Germinal center (tissue), 1 donor: ENCODE results near the gene SYTL2.
"Not testable (repeated sequence)": the region's sequence is repeated elsewhere in the genome, so short reads cannot be mapped to it uniquely, and the experiment has no call there.

Experiments
- DNase-seq: peaks from one replicate; pipeline ENCODE4 v3.0.0; 2012; ENCODE audit warnings: mixed read lengths, low spot score

SYTL2 gene

DNA sequence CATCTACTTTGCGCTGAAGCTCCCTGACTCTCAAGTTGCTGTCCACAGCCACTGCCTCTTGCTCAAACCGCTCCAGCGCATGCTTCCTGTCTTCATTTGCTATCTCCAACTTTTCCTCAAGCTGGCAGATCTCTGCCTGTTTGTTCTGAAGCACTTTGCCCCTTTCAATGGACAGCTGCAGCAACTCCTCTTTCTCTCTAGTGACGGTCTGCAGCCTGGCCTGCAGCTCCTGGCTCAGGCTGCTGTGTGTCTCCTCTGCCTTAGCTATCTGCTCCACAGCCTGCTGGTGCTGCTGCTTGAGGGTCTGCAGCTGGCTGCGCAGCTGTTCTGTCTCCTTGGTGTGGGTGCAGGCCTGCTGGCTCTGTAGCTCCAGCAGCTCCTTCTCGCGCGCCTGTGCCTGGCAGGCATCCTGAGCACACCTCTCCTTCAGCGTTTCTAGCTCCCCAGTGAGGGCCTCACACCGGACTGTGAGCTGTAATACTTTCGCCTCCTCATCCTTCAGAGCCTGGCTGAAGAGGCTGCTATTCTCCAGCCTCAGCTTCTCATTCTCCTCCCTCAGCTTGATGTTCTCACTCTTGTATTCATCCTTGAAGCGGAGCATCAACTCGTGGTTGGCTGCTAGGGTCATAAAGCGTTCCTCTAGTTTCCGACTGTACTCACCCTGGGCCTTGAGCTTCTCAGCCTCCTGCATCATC, 125.7 kb downstream of the SYTL2 start:
- no peak for DNase-seq

DNA sequence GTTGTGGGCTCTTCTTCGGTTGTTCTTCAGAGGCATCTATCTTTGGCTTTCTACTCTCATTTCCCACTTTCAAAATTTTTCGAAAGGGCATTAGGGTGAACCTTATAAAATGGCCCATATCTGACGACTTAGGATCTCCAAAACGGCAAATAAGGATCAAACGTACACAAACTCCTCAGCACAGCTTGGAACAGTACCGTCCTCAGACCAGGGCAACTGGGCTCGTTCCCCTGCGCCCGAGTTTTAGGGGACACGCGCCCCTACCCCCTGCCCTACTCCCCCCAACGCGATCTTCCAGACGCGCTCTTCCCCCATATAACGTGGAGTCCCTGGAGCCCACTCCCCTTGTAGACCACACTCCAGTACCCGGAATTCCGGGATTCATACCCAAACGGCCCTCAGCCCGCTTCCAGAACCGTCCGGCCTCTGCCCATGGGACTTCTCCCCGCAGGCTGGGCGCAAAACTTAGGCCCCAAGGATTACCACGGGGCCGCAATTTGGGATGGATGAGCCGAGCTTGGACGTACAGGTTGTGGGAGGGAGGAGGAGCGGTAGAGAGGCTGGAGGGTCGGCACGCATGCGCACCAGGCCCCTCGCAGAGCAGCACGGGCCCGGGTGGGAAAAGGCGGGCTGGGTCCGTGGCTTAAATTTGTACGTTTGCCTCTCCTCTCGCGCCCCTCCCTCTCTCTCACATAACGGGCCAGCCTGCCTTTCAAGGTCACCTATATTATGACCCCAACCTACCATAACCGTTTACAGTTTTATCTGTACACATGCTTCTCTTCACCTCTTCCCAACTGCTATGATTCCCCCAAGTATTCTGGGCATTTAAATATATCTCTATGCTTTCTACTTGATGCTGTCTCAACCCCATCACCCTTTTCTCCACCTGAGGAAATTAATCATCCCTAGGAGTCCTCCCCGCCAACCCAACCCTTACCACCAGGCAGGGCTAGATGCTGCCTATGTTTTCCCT, 128.3 kb downstream of the SYTL2 start:
- peak; percentile 87 for DNase-seq

DNA sequence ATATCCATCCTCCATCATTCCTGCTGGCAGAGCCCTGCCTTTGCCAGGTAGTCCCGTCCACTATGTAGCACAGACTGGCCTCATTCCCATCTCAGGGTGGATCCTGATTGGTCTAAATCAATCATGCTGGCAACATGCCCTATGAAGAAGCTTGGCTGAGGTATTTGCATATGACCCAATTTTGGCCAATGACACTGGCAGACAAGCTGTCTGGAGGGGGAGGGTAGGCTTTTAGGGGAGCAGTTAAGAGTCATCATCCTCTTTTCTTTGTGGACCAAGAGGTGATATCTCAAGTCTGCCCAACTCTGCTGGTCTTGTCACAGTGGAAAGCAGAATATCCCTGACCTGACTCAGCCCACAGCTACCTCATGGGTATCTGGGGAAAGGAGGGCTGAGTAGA, 130.0 kb downstream of the SYTL2 start:
- DNase-seq: no peak

DNA sequence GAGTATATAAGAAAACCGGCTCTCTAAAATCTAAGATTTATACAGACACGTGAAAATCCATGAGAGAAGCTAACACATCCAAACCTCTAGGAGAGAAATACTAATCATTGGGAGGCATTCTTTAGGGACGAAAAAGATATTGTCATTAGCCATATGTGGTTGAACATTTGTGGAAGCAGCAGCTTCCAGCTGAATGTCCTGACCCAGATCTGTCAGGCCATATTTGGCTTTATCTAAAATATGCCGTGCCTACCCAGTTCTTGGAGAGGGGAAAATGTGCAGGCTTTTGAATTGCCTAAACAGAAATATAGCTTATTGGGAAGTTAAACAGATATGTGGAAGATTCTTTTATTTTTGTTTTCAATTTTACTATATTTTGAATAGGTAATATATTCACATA, 131.4 kb downstream of the SYTL2 start:
- DNase-seq: no peak

DNA sequence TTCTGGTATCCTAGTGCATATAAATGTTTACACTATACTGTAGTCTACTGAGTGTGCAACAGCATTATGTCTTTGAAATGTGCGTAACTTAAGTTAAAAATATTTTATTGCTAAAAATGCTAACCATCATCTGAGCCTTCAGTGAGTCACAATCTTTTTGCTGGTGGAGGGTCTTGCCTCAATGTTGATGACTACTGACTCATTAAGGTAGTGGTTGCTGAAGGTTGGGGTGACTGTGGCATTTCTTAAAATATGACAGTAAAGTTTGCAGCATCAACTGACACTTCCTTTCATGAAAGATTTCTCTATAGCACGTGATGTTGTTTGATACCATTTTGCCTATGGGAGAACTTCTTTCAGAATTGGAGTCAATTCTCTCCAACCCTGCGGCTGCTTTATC, 137.5 kb downstream of the SYTL2 start:
- no peak for DNase-seq

DNA sequence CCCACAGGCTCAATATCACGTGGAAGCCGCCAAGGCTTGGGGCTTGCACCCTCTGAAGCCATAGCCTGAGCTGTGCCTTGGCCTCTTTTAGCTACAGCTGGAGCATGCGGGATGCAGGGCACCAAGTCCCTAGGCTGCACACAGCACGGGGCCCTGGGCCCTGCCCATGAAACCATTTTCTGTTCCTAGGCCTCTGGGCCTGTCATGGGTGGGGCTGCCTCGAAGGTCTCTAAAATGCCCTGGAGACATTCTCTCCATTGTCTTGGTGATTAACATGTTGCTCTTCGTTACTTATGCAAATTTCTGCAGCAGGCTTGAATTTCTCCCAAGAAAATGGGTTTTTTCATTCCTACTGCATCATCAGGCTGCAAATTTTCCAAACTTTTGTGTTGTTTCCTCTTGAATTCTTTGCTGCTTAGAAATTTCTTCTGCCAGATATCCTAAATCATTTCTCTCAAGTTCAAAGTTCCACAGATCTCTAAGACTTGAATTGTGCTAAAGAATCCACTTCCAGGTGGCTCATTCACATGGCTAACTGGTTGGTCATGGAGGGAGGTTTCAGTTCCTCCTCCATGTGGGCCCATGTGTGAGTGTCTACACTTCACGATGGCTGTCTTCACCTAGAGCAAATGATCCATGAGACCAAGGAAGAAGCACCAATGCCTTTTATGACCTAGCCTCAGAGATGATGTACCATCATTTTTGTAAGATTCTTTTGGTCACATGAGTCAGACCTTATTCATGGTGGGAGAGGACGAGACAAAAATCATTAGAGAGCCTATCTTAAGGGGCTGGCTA, 138.6 kb downstream of the SYTL2 start:
- no peak for DNase-seq

DNA sequence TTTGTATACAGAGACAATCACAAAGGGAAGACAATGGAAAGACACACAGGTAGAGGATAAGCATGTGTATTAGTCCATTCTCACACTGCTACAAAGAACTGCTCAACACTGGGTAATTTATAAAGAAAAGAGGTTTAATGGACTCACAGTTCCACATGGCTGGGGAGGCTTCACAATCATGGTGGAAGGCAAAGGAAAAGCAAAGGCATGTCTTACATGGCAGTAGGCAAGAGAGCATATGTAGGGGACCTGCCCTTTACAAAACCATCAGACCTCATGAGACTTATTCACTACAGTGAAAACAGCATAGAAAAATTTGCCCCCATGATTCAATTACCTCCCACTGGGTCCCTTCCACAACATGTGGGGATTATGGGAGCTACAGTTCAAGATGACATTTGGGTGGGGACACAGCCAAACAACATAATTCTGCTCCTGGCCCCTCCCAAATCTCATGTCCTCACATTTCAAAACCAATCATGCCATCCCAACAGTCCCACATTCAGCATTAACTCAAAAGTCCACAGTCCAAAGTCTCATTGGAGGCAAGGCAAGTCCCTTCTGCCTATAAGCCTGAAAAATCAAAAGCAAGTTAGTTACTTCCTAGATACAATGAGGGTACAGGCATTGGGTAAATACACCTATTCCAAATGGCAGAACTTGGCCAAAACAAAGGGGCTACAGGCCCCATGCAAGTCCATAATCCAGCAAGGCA, 139.8 kb downstream of the SYTL2 start:
- not testable (repeated sequence) for DNase-seq

DNA sequence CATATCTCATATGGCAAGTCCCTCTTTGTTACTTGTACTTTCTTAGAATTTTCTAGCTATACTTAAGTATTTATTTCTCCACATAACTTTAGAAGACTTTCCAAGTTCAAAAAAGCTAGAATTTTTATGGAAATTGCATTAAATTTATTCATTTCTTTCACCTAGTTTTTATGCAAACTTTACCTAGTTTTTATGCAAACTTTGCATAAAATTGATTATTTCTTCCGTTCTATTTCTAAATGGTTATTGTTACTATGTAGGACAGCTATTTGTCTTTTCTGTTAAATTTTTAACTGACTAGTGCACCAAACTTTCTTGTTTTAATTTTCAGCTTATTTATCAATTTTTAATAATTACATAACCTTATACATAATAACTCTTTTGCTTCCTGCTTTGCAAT, 142.8 kb downstream of the SYTL2 start:
- no peak for DNase-seq

DNA sequence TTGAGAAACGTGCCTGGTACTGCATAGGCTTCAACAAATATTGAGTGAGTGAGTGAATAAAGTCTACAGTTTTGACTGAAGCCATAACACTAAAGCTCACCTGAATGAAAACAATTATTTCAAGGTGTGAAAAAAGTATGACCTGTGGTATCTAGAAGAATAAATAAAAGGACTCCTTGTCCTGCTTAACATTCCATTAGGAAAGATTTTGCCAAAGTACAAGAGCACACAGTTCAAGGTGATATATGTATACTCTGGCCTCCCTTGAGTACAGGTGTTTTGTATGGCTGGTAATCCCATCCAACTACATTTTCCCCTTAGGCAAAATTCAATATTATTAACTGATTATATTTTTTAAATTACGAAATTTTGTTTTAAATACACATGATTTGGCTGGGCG, 144.3 kb downstream of the SYTL2 start:
- DNase-seq: no peak

DNA sequence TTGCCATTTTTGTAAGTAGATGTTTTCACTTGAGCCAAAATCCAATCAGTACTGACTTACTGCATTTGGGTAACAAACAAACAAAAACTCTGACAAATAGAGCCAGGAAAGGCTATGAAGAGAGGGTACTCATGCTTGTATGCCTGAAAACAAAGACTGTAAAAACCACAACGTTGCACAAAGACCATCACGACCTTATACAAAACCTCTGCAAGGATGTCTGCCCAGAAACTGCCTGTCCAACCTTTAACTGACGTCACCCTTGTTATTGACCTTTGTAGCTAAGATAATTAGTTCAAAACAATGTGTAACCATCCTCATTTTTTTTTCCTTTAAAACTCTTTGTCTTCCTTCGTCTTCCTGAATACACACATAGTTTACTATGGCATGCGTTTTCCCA, 145.2 kb downstream of the SYTL2 start:
- DNase-seq: no peak

DNA sequence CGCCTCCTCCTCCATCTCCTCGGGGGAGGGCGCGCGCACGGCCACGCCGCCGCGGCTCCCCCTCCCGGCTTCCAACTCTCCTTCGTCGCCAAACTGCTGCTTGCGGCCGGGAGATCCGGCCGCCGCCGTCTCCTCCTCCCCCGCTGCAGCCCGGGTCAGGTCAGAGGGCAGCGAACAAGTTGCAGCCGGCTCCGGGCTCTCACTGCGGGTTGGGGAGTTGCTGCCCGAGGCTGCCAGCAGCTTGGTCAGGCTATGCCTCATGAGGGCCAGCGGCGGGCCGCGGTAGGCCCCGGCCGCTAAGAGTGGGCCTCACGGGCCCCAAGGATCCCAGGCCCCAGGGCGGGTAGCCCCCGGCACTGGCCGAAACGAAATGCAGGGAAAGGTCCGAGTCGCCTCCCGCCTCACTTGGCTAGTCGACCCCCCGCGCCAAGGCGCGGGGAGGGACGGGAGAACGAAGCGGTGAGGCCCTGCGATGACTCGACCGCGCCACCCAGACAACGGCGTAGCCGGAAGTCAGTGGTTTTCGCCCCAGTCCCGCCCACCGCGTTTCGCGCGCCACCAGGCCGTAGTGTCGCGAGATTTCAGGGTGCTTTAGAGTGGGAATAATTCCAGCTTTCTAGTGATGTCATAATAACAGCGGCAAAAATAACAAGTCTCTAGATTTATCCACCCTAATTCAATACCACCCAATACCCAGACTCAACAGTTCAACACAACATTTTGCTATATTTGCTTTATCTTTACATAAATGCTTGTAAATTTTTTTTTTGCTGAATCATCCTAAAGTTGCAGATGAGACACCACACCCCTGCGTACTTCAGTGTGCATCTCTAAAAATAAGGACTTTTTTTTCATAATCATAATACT, 146.1 kb downstream of the SYTL2 start, which contains the start of gene CREBZF:
Gene CREBZF, minus strand, starts transcription at position 515 of the 867 bp plus-strand sequence. Its CDS starts 254 bp downstream, at position 261.
- peak; percentile 89 for DNase-seq

DNA sequence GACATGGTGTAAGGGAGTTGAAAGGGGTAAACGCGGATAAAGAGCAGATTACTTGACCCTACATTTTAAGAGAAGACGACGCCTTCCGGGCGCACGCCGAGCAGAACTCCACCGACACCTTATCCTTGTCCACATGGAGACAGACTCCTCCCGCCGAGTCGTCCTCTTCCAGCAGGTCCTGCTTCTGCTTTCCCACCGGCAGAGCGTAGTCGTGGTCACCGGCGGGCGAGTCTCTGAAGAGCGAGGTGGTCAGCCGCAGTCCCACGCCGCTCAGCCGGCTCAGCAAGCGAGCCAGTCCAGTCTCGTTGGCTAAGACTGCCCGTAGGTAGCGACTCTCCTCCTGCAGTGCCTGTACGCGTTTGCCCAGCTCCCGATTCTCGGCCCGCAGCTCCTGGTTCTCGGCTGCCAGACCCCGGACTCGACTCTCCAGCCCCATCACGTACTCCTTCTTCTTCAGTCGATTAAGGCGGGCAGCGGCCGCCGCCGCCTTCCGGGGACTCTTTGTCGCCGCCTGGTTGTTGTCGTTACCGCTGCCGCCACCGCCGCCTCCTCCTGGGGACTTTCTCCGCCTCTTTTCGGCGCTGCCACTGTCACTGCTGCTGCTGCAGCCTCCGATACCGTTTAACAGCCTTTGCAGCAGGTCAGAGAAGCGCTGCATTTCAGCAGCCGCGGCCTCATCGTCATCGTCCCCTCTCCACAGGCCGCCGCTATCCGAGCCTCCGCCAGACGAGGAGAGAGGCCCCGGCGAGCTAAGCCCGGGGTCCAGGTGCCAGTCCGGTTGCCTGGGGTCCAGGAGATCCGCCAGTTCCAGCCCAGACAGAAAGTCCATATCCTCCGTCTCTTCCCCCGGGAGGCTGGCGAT, 147.0 kb downstream of the SYTL2 start:
- peak; percentile 85 for DNase-seq

DNA sequence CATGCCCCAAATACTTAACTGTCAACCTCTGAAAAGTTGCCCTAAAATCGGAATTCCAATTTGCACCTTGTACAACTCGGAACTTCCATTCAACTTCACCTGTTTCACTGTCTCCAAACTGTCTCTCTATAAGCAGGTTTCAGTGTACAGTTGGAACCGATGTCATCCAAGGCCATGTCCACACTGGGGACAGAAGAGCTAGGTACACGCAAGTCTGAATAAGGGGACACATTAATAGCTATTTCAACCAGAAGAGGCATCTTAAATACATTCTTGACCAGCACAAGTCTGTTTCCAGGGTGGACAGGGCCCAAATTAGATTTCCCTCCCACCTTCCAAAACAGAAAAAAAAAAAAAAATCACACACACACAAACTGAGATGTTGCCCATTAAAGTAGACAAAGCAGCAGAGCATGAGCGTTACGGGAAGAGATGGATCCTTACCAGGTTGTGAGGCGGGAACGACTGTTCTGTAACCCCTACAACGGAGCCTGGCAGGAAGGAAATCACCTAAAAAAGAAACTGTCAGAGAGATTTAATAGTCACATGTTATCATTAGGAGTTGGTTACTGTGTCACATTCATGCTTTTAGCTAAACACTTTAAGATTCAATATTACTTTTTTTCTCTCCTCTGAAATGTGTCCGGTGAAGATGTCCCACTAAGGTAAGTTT, 147.7 kb downstream of the SYTL2 start:
- DNase-seq: peak; percentile 13

DNA sequence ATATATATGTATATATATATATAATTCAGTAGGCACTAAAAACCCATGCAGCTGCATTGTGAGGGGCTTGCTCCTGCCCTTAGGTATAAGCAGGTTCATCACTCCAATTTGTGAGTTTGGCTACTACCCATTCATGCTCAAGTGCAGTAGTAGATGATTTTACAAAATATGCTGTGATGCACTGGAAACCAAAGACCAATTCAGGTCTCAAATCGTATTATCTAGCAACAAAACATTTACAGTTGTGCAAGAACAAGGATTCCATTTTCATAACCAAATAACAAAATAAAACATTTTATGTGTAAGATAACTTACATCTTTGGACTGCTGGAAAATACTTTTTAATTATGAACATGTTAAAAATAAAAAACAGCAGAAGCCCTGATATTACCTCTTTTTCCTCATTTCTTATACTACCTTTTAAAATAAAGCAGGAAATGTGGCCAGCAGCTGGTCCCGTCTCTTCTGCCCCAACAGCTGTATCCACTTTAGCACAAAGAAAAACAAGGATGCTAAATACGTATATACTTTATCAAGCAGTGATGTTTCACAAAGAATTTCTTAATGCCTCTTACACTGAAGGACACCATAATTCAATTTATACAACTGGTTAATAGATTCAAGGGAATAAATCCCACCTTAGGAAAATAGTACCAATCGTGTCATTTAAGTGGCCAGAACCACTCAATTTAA, 148.8 kb downstream of the SYTL2 start:
- DNase-seq: no peak

DNA sequence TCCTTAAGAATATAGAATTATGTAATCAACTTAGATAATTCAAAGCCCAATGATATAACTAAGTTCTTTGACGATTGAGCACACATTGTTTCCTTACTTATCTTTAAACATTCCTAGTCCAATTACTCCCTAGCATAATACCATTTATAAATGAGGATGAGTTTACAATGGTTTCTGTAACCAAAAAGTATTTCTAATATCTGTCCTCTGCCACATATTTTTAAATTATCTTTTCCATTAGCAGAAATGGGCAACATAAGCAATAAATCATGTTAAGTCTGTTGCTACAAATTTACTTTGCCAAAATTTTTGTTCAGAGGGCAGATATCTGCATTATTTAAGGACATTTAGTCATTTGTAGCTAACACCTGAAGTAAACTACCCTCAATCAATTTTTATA, 152.8 kb downstream of the SYTL2 start:
- no peak for DNase-seq

DNA sequence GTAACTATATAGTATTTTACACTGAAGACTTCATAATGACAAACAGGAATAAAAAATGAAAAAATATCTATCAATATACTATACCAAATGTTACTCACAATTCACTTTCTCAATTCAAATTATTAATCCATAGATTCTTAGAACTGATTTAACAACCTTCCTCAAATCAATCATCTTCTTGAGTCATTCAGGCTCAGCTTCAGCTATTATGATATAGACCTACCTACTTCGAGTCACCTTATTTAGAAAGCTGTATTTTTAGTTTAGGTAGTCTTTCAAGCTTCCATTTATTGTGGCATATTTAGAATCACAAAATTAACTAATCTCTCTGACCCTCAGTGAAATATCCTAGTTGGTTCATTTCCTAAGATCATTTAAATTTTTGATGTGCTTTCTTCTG, 154.2 kb downstream of the SYTL2 start:
- DNase-seq: no peak

DNA sequence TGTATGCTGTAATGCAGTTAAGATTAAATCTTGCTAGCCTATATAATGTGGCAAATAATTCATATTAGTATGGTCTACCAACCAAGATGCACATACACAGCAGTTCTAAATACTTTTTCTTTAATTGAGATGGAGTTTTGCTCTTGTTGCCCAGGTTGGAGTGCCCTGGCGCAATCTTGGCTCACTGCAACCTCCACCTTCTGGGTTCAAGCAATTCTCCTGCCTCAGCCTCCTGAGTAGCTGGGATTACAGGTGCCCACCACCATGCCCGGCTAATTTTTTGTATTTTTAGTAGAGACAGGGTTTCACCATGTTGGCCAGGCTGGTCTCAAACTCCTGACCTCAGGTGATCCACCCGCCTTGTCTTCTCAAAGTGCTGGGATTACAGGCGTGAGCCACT, 156.6 kb downstream of the SYTL2 start:
- not testable (repeated sequence) for DNase-seq

DNA sequence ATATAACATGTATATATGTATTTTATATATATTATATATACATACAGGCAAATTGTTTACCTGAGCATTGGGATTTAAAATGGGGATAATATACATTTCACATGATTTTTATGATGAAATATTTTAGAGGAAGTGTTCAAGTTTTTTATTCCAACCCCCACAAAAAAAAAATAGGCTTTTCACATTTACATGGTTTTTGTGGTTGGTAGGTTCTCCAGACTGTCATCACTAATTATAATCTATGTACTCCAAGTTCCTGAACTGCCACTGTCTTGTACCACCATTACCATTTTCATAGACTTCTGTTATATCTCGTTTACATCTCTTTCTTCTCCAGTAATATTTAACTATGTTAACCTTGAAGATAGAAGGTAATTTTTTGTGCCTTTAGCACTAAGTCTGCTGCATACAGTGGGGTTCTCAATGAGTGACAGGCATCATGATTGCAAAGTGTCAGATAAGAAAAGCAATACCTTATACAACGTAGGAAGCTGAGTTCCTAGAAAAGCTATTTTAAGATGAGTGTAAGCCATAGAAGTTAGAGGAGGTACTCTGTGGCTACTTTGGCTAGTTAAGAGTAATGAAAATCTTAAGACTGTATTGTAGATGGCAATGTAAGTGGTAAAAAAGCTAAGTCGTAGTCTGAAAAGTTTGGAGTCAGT, 158.0 kb downstream of the SYTL2 start:
- no peak for DNase-seq
